Testis (tissue), 2 donors: ENCODE results near the gene SLC30A4.
A peak's percentile ranks its signal among the peaks of the same experiment; 100 is the strongest.

ENCODE experiments used
- CTCF ChIP-seq, 3 experiments: fragments of 450-650 bp in 2 of 3; fragments of 200-600 bp in 1 of 3; sonication (generic) in 1 of 3; IDR thresholded peaks; one replicate each; pipeline ENCODE4 v1.5.1; 2016 to 2019; ENCODE audit warnings: antibody characterized with exemption in 3 of 3, mild to moderate bottlenecking in 2 of 3, moderate library complexity in 1 of 3
- POLR2A ChIP-seq: fragments of 450-650 bp; IDR thresholded peaks from one replicate; pipeline ENCODE4 v1.6.1; 2017; ENCODE audit warnings: antibody characterized with exemption, mild to moderate bottlenecking, moderate library complexity

GRCh38 chr15:45458746-45459403 lies 63.7 kb downstream of the SLC30A4 start:
- TF ChIP-seq POLR2A (no peak), CTCF (IDR thresholded peaks at IDR 0.05) (peak; percentile 89 to 96 (median 91))
